Measurements from ENCODE around the gene SPDYC.

Gene SPDYC

DNA sequence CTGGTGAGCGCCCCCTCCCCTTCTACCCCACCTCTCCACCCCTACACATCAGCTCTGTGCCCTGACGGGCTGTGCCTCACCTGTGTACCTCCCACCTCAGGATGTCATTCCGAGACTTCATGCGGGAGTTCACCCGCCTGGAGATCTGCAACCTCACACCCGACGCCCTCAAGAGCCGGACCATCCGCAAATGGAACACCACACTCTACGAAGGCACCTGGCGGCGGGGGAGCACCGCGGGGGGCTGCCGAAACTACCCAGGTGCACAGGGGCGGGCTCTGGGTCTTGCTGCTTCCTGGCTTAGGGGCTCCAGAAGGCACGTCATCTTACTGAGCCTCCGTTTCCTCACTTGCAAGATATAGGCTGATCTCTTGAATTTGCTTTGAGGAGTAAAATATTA is 18.5 kb downstream of the SPDYC start:
- Histone ChIP-seq H2AFZ (ENCODE audit: low read depth, low read length, severe bottlenecking) (no peak overlapping the region), H3K79me2 (ENCODE audit: insufficient read depth, low read length) (no peaks in the 10 kb centered on the region), H3K4me2 (ENCODE audit: low read depth, low read length, poor library complexity, severe bottlenecking) (no peak overlapping the region), H3K27ac (ENCODE audit: low read depth, low read length) (no peak overlapping the region), H3K9ac (ENCODE audit: low read length) (no peak overlapping the region), H3K27me3 (ENCODE audit: low read length) (no peaks in the 10 kb centered on the region), H3K4me3 (ENCODE audit: insufficient read depth, low read length, poor library complexity, severe bottlenecking) (no peak overlapping the region), H3K9me3 (ENCODE audit: insufficient read depth, low read length) (no peaks in the 10 kb centered on the region), H3K36me3 (ENCODE audit: low read length) (peaks cover 5% of the 10 kb centered on the region; the same call in 1 of the 2 replicates), H3F3A (ENCODE audit: insufficient read depth) (peaks cover 13% of the 10 kb centered on the region; the same call in 1 of the 2 replicates), H3K9me2 (replicated peaks; ENCODE audit: insufficient read depth, low read length) (no peaks in the 10 kb centered on the region), H4K20me1 (ENCODE audit: low read depth, low read length) (no peaks in the 10 kb centered on the region)
- no peak for TF ChIP-seq EZH2phosphoT487 (conservative IDR thresholded peaks at IDR 0.05; ENCODE audit: low read length)
- TF ChIP-seq, protein P1, sequence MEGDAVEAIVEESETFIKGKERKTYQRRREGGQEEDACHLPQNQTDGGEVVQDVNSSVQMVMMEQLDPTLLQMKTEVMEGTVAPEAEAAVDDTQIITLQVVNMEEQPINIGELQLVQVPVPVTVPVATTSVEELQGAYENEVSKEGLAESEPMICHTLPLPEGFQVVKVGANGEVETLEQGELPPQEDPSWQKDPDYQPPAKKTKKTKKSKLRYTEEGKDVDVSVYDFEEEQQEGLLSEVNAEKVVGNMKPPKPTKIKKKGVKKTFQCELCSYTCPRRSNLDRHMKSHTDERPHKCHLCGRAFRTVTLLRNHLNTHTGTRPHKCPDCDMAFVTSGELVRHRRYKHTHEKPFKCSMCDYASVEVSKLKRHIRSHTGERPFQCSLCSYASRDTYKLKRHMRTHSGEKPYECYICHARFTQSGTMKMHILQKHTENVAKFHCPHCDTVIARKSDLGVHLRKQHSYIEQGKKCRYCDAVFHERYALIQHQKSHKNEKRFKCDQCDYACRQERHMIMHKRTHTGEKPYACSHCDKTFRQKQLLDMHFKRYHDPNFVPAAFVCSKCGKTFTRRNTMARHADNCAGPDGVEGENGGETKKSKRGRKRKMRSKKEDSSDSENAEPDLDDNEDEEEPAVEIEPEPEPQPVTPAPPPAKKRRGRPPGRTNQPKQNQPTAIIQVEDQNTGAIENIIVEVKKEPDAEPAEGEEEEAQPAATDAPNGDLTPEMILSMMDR (IDR thresholded peaks at IDR 0.05; ENCODE audit: insufficient read depth, low read length, poor library complexity, severe bottlenecking) = no peak

DNA sequence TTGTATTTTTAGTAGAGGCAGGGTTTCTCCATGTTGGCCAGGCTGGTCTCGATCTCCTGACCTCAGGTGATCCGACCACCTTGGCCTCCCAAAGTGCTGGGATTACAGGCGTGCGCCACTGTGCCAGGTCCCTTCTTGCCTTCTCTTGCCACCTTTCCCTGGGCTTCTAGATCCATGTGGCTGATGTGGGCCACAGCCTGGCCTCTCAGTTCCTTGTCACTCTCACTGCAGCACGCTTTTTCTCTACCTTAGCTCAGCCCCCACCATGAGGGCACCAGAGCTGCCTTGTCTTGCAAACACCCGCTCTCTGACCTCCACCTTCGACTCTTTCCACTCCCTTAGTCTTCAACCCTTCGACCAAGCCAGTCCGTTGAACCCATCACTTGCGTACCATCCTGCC is 19.2 kb downstream of the SPDYC start:
- no peaks in the 10 kb centered on the region for H3K27me3 ChIP-seq (ENCODE audit: low read length)
- H3K9me3 ChIP-seq (ENCODE audit: insufficient read depth, low read length) = no peaks in the 10 kb centered on the region
- TF ChIP-seq, protein P1 (IDR thresholded peaks at IDR 0.05; ENCODE audit: insufficient read depth, low read length, poor library complexity, severe bottlenecking) = no peak
- TF ChIP-seq EZH2phosphoT487 (conservative IDR thresholded peaks at IDR 0.05; ENCODE audit: low read length) = no peak
- H3K9me2 ChIP-seq (replicated peaks; ENCODE audit: insufficient read depth, low read length) = no peaks in the 10 kb centered on the region
- H3F3A ChIP-seq (ENCODE audit: insufficient read depth) = peaks cover 13% of the 10 kb centered on the region; the same call in 1 of the 2 replicates
- H4K20me1 ChIP-seq (ENCODE audit: low read depth, low read length) = no peaks in the 10 kb centered on the region
- no peak overlapping the region for H3K27ac ChIP-seq (ENCODE audit: low read depth, low read length)
- no peak overlapping the region for H3K4me3 ChIP-seq (ENCODE audit: insufficient read depth, low read length, poor library complexity, severe bottlenecking)
- H3K36me3 ChIP-seq (ENCODE audit: low read length) = peaks cover 5% of the 10 kb centered on the region; the same call in 1 of the 2 replicates
- no peak overlapping the region for H2AFZ ChIP-seq (ENCODE audit: low read depth, low read length, severe bottlenecking)
- H3K4me2 ChIP-seq (ENCODE audit: low read depth, low read length, poor library complexity, severe bottlenecking) = no peak overlapping the region
- H3K79me2 ChIP-seq (ENCODE audit: insufficient read depth, low read length) = no peaks in the 10 kb centered on the region
- no peak overlapping the region for H3K9ac ChIP-seq (ENCODE audit: low read length)

DNA sequence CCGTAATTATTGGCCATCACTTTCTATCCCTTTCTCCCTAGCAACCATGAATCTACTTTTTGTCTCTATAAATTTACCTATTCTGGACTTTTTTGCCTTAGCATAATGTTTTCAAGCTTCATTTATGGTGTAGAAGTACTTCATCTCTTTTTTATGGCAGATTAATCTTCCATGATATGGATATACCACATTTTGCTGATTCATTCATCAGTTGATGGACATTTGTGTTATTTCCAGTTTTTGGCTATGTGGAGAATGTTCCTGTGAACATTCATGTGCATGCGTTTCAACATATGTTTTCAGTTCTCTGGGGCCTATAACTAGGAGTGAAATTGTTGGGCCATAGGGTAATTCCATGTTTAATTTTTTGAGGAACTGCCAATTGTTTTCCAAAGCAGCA is 24.5 kb downstream of the SPDYC start:
- no peak overlapping the region for H3K27ac ChIP-seq (ENCODE audit: low read depth, low read length)
- TF ChIP-seq, protein P1 (IDR thresholded peaks at IDR 0.05; ENCODE audit: insufficient read depth, low read length, poor library complexity, severe bottlenecking) = no peak
- no peak for TF ChIP-seq EZH2phosphoT487 (conservative IDR thresholded peaks at IDR 0.05; ENCODE audit: low read length)
- no peak overlapping the region for H3K4me2 ChIP-seq (ENCODE audit: low read depth, low read length, poor library complexity, severe bottlenecking)
- no peaks in the 10 kb centered on the region for H3K79me2 ChIP-seq (ENCODE audit: insufficient read depth, low read length)
- no peaks in the 10 kb centered on the region for H4K20me1 ChIP-seq (ENCODE audit: low read depth, low read length)
- no peak overlapping the region for H2AFZ ChIP-seq (ENCODE audit: low read depth, low read length, severe bottlenecking)
- H3K9me3 ChIP-seq (ENCODE audit: insufficient read depth, low read length) = no peaks in the 10 kb centered on the region
- H3K9ac ChIP-seq (ENCODE audit: low read length) = no peak overlapping the region
- no peak overlapping the region for H3K4me3 ChIP-seq (ENCODE audit: insufficient read depth, low read length, poor library complexity, severe bottlenecking)
- no peaks in the 10 kb centered on the region for H3K27me3 ChIP-seq (ENCODE audit: low read length)
- H3K36me3 ChIP-seq (ENCODE audit: low read length) = peaks cover 14% of the 10 kb centered on the region; the same call in 1 of the 2 replicates
- peaks cover 14% of the 10 kb centered on the region; the same call in 1 of the 2 replicates for H3F3A ChIP-seq (ENCODE audit: insufficient read depth)
- H3K9me2 ChIP-seq (replicated peaks; ENCODE audit: insufficient read depth, low read length) = no peaks in the 10 kb centered on the region
